ENCODE results near the gene COL25A1.

The COL25A1 gene

GRCh38 chr4:108834835-108835384 lies 467.5 kb downstream of the COL25A1 start:
- TF ChIP-seq CTCF (conservative IDR thresholded peaks at IDR 0.05) (peak; percentile 77), ZFX (IDR thresholded peaks at IDR 0.05) (no peak)
- no peak overlapping the region for H3K27ac ChIP-seq

GRCh38 chr4:108834166-108834834 lies 468.2 kb downstream of the COL25A1 start:
- TF ChIP-seq ZFX (IDR thresholded peaks at IDR 0.05) (no peak), CTCF (conservative IDR thresholded peaks at IDR 0.05) (no peak)
- H3K27ac ChIP-seq: no peak overlapping the region

GRCh38 chr4:108833046-108833445 lies 469.4 kb downstream of the COL25A1 start:
- H3K27ac ChIP-seq: no peak overlapping the region
- TF ChIP-seq CTCF (conservative IDR thresholded peaks at IDR 0.05) (no peak), ZFX (IDR thresholded peaks at IDR 0.05) (no peak)

- TF ChIP-seq ZFX (IDR thresholded peaks at IDR 0.05): no peak
- no peak for TF ChIP-seq CTCF (conservative IDR thresholded peaks at IDR 0.05)
- H3K27ac ChIP-seq: no peak overlapping the region
Observed at GRCh38 chr4:108831886-108832285, 470.6 kb downstream of the COL25A1 start.

GRCh38 chr4:108831291-108831690 lies 471.2 kb downstream of the COL25A1 start:
- H3K27ac ChIP-seq: no peak overlapping the region
- TF ChIP-seq CTCF (conservative IDR thresholded peaks at IDR 0.05) (no peak), ZFX (IDR thresholded peaks at IDR 0.05) (no peak)

- no peak overlapping the region for H3K27ac ChIP-seq
- no peak for TF ChIP-seq ZFX (IDR thresholded peaks at IDR 0.05)
- TF ChIP-seq CTCF (conservative IDR thresholded peaks at IDR 0.05): no peak
Observed at GRCh38 chr4:108830509-108831244, 471.8 kb downstream of the COL25A1 start.

GRCh38 chr4:108829966-108830492 lies 472.4 kb downstream of the COL25A1 start:
- no peak overlapping the region for H3K27ac ChIP-seq
- TF ChIP-seq ZFX (IDR thresholded peaks at IDR 0.05) (no peak), CTCF (conservative IDR thresholded peaks at IDR 0.05) (no peak)
